Measurements from ENCODE around the gene CDA.

- TF ChIP-seq, protein P1, sequence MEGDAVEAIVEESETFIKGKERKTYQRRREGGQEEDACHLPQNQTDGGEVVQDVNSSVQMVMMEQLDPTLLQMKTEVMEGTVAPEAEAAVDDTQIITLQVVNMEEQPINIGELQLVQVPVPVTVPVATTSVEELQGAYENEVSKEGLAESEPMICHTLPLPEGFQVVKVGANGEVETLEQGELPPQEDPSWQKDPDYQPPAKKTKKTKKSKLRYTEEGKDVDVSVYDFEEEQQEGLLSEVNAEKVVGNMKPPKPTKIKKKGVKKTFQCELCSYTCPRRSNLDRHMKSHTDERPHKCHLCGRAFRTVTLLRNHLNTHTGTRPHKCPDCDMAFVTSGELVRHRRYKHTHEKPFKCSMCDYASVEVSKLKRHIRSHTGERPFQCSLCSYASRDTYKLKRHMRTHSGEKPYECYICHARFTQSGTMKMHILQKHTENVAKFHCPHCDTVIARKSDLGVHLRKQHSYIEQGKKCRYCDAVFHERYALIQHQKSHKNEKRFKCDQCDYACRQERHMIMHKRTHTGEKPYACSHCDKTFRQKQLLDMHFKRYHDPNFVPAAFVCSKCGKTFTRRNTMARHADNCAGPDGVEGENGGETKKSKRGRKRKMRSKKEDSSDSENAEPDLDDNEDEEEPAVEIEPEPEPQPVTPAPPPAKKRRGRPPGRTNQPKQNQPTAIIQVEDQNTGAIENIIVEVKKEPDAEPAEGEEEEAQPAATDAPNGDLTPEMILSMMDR (IDR thresholded peaks at IDR 0.05) = no peak
- TF ChIP-seq NRF1 (IDR thresholded peaks at IDR 0.05; ENCODE audit: low read depth, low read length) (no peak), FOXJ3 (CRISPR knock-in tag; IDR thresholded peaks at IDR 0.05) (no peak), RAD21 (IDR thresholded peaks at IDR 0.05; ENCODE audit: low read length) (no peak), RCOR1 (IDR thresholded peaks at IDR 0.05; ENCODE audit: low read length) (no peak), POLR2AphosphoS5 (IDR thresholded peaks at IDR 0.05; ENCODE audit: low read depth, low read length) (no peak), EP300 (IDR thresholded peaks at IDR 0.05; ENCODE audit: borderline replicate concordance in 1 of 2, low read depth in 1 of 2, low read length in 1 of 2) (no peak), TEAD4 (IDR thresholded peaks at IDR 0.05; ENCODE audit: borderline replicate concordance, insufficient read depth) (no peak), REST (IDR thresholded peaks at IDR 0.05; ENCODE audit: low read depth, low read length) (no peak)
Measured at GRCh38 chr1:20569523-20570098, 19.3 kb upstream of the CDA start.
